COLO829 (cell line): ENCODE data around the gene SLAMF7.
"Not testable (repeated sequence)": the region's sequence is repeated elsewhere in the genome, so short reads cannot be mapped to it uniquely, and the experiment has no call there.

Experiments
- DNase-seq: peaks from one replicate; pipeline ENCODE4 v3.0.0; 2012; ENCODE audit warnings: low spot score

SLAMF7 gene

DNA sequence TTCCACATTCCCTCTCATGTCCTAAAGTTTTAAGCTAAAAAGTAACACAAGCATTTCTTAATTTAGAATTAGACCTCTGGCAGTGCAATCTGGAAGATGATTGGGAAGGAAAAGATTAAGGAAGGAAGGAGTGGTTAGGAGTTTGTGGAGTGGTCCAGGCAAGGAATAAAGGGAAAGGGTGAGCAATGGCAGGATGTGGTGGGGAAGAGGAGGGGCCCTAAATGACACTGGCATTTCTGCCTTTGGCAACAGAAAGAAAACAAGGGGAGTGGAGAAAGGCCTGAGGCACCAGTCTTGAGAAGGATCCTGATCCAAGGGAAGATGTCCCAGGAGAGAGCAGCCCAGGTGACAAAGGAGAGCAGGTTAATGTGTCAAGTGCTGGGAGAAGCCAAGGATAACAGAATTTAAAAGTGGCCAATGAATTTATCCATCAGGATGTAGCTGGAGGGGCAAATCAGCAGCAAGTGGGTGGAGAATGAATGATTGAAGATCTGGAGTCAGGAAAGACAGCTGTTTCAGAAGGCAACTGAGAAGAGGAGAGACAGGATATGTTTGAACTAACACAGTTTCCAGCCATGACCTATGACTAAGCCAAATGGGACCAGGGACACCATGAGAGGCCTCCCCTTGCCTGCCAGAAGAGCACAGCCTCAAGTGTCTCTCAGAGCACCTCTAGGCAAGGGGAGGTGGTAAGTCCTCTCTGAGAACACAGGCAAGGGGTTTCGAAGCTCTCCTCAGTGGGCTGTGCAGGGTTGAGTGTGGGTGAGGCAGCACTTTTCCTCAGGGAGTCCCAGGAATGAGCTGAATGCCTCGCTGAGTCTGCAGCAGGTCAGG, 36.1 kb downstream of the SLAMF7 start:
- no peak for DNase-seq

DNA sequence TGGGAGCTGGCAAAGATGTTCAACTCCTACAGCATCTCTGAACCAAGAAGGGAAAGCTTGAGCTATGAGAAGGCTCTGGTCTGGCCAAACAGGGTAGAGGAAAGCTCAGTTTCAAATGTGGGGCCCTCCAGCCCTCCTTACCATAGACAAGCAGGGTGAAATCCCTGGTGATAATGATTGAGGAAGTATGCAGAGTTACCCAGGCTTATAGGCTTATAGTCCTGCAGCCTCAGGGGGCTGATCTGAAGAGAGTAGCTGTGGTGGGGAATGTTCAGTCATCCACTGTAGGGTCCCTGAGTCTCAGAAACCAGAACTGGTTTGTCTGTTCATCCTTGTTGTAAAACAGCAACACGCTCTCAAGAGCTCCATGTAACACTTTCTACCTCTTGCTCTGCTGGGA, 37.1 kb downstream of the SLAMF7 start:
- DNase-seq = no peak

- DNase-seq = no peak
These were observed 38.5 kb downstream of the SLAMF7 start for GRCh38 chr1:160777486-160778089.

DNA sequence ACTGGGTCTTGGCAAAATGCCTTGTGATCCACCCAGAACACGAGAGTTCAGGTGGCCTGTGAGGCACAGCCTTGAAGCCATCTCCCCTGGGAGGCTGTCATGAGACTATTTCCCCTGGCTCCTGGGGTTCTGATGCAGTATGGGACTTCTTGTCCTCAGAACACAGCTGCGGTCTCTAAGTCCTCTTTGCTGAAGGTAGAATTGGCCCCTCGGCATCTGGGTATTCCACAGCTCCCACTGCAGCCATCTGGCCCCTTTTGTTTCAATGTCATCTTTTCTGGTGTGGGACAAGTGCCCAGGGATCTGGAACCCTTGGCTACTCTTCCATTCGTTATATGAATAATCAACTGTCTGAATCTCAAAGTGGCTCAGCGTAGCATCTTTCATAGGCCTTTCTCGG, 39.9 kb downstream of the SLAMF7 start:
- no peak for DNase-seq

DNA sequence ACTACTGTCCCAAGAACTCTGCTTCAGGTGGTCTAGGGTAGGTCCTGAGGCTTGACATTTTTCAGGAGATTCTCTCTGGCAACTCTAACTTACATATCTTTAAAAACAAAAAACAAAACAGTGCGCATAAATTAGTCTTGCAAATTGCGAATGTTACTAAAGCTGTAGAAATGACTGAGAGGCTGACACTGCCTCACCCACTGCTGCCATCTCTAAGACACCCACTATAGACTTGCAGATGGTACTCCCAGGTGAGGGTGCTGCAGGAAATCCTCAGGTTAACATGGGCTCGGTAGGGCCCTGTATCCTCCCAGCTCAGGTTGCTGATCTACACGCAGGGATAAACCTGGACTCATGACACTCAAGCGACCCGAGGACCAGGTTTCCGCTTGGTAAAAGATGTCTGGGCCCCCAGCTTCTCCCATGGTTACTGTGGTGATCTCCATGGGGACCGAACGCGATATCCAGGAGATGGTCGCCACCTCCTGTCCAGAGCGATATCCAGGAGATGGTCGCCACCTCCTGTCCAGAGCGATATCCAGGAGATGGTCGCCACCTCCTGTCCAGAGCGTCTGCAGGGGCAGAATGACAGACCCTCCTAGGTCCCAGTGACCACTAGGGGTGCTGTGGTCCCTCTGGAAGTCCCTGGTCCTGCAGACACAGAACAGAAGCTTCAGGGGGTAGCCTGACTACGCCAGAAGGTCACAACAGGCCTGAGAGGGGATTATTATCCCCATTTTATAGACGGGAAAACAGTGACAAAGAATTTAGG, 40.8 kb downstream of the SLAMF7 start:
- DNase-seq = no peak

DNA sequence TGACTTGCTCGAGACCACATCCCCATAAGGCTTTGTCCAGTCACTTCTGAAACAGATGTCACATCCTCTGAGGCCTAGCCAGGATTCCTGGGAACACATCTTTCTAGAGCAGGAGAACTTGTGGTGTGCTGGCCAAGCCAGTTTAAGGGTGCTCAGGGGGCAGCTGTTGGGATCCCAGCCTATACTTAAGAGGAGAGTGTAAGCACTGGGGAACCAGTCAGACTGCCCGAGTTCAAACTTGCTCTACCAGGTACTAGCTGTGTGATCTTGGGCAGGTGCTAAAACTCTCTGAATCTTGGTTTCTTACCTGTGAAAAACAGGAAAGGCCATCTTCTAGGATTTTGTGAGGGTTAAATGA, 41.3 kb downstream of the SLAMF7 start:
- no peak for DNase-seq

GRCh38 chr1:160781186-160781766, 42.2 kb downstream of the SLAMF7 start:
- no peak for DNase-seq

DNA sequence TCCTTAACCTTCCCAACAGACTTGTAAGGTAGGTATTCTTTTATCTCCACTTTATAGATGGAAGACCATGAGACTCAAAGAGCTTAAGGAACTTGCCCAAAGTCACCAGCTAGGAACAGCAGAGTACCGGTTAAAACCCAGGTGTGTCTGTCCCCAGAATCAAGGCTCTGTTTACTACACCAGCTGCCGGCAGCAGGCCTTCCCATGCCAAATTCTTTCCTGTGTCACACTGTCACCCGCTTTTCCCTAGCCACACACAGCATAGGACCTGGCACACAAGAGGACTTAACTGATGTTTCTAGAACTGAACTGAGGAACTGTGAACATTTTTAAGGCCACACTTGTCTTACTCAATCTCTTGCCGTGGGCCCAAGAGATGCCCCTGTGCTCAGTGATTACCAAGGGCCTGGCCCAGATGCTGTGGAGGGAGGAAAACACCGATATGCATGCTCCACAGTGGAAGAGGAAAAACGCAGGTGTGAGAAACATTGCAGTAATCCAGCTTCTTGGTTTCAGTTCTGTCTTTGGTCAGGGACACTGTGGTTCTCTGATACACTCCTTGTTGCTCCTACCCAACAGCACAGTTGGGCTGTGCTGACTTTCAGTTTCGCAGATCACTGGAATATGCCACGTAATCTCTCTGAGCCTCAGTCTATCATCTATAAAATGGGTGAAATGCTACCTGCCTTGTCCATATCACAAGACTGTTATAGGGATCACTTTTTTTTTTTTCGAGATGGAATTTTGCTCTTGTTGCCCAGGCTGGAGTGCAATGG, 43.1 kb downstream of the SLAMF7 start:
- no peak for DNase-seq

DNA sequence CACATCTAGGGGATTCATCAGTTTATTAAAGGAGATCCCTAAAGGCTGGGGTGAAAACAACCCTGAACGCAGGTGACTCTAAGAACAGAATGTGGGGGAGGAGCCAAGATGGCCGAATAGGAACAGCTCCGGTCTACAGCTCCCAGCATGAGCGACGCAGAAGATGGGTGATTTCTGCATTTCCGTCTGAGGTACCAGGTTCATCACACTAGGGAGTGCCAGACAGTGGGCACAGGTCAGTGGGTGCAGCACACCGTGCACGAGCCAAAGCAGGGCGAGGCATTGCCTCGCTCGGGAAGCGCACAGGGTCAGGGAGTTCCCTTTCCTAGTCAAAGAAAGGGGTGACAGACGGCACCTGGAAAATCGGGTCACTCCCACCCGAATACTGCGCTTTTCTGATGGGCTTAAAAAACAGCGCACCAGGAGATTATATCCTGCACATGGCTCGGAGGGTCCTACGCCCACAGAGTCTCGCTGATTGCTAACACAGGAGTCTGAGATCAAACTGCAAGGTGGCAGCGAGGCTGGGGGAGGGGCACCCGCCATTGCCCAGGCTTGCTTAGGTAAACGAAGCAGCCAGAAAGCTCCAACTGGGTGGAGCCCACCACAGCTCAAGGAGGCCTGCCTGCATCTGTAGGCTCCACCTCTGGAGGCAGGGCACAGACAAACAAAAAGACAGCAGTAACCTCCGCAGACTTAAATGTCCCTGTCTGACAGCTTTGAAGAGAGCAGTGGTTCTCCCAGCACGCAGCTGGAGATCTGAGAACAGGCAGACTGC, 44.1 kb downstream of the SLAMF7 start:
- DNase-seq = not testable (repeated sequence)

GRCh38 chr1:160789051-160789701, 50.1 kb downstream of the SLAMF7 start:
- no peak for DNase-seq

DNA sequence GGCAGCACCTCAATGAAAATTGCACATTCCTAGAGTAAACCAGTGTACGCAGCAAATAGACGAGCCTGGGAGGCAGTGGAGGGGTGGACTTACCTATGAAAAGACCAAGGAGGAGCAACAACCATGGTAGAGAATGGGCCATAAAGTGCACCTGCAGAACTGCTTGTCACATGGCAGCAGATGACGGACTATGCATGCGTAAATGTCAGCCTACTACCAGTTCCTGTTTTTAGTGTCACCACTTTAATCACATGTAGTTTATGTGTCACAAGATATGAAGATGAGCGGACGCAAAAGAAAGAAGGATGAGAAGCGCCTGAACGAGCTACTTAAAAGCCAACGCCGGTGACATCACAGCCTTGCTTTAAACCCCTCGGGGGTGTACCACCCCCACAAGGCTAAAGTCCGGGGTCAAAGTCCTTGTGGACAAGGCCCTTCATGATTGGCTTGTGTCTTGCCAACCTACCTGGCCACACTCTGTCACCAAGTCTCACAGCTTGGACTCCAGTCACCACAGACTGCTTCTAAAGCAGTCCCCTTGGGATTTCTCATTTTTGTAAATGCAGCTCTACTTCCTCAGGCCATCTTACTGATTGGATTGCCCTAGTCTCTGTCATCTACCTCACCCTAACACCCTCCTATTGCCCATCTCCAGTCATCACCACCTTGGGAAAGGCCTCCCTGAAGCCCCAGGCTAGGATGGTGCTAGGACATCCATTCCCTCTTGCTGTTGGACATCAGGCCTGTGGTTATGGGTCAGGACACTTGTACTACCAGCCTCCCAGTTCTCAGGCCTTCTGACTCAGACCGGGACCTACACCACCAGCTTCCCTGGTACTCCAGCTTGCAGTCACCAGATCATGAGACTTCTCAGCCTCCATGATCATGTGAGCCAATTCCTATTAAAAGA, 50.9 kb downstream of the SLAMF7 start:
- DNase-seq = no peak

- DNase-seq = no peak
These were observed 55.3 kb downstream of the SLAMF7 start for GRCh38 chr1:160794376-160794775.

GRCh38 chr1:160795951-160796383, 56.9 kb downstream of the SLAMF7 start, which contains the start of gene LY9:
LY9 (plus strand) TSS chr1:160796174; CDS start chr1:160796188, 14 bp downstream.
- no peak for DNase-seq

GRCh38 chr1:160797271-160797709, 58.2 kb downstream of the SLAMF7 start:
- DNase-seq = no peak

- no peak for DNase-seq
These were observed 58.8 kb downstream of the SLAMF7 start for GRCh38 chr1:160797861-160798273.

GRCh38 chr1:160798439-160798838, 59.4 kb downstream of the SLAMF7 start:
- no peak for DNase-seq

DNA sequence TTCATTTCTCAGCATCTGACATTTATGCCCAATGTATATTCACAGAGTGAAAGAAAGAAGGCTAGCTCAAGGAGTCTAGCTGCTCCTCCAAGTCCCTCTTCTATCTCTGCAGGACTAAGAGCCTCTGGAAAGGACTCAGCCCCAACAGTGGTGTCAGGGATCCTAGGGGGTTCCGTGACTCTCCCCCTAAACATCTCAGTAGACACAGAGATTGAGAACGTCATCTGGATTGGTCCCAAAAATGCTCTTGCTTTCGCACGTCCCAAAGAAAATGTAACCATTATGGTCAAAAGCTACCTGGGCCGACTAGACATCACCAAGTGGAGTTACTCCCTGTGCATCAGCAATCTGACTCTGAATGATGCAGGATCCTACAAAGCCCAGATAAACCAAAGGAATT, 60.6 kb downstream of the SLAMF7 start:
- no peak for DNase-seq

DNA sequence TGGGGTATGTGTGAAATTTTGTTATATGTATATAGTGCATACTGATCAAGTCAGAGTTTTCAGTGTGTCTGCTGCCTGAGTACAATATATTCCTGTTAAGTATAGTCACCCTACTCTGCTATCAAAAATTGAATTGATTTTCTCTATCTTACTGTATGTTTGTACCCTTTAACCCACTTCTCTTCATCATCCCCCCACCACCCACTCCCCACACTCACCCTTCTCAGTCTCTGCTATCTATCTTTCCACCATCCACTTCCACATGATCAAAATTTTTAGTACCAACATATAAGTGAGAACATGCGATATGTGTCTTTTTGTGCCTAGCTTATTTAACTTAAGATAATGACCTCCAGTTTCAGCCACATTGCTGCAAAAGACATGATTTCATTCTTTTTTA, 61.1 kb downstream of the SLAMF7 start:
- no peak for DNase-seq
